GM23338 (cell line): ENCODE results near the gene HSD17B7. TPM values are rescaled to one million over a fixed set of nuclear protein-coding genes. Genes with fewer than 3 reads are reported as not detected.
A peak's percentile ranks its signal among the peaks of the same experiment; 100 is the strongest.
"Not testable (repeated sequence)": the region's sequence is repeated elsewhere in the genome, so short reads cannot be mapped to it uniquely, and the experiment has no call there.

Experiments
- ATAC-seq: fragments of 200-7000 bp; cut with Tn5 transposase; 3 replicates; pipeline ENCODE4 v1.9.1; 2020
- DNase-seq: peaks from one replicate; pipeline ENCODE4 v3.0.0-alpha.2; 2015; ENCODE audit warnings: low spot score
- H2AFZ ChIP-seq: fragments of 200-600 bp; sonication (generic); 2 replicates; pipeline ENCODE4 v1.8.0; 2016; ENCODE audit warnings: antibody characterized with exemption, mild to moderate bottlenecking, moderate library complexity
- H3F3A ChIP-seq: fragments of 200-600 bp; sonication (generic); replicated peaks from 2 replicates; pipeline ENCODE4 v1.8.0; 2017; ENCODE audit warnings: antibody characterized with exemption, mixed run types, low read depth
- H3K27ac ChIP-seq: fragments of 200-600 bp; sonication (generic); 2 replicates; pipeline ENCODE4 v1.6.1; 2016; ENCODE audit warnings: low read depth
- H3K27me3 ChIP-seq: fragments of 200-600 bp; sonication (generic); 2 replicates; pipeline ENCODE4 v1.8.0; 2016; ENCODE audit warnings: mild to moderate bottlenecking, mixed run types, moderate library complexity; ENCODE audit not compliant: insufficient read depth
- H3K36me3 ChIP-seq: fragments of 200-600 bp; sonication (generic); 2 replicates; pipeline ENCODE4 v1.8.0; 2016; ENCODE audit warnings: mild to moderate bottlenecking; ENCODE audit not compliant: insufficient read depth
- H3K4me1 ChIP-seq: fragments of 200-600 bp; sonication (generic); 2 replicates; pipeline ENCODE4 v1.8.0; 2016; ENCODE audit warnings: mild to moderate bottlenecking, moderate library complexity; ENCODE audit not compliant: insufficient read depth
- H3K4me2 ChIP-seq: fragments of 200-600 bp; sonication (generic); 2 replicates; pipeline ENCODE4 v1.7.1; 2017; ENCODE audit warnings: mixed run types
- H3K4me3 ChIP-seq: fragments of 200-600 bp; sonication (generic); 2 replicates; pipeline ENCODE4 v1.6.1; 2016; ENCODE audit warnings: mixed run types
- H3K79me2 ChIP-seq: fragments of 200-600 bp; sonication (generic); replicated peaks from 2 replicates; pipeline ENCODE4 v1.8.0; 2017; ENCODE audit warnings: mild to moderate bottlenecking; ENCODE audit not compliant: insufficient read depth
- H3K9me2 ChIP-seq: fragments of 200-600 bp; sonication (generic); 2 replicates; pipeline ENCODE4 v1.8.0; 2017; ENCODE audit not compliant: insufficient read depth
- H4K20me1 ChIP-seq: fragments of 200-600 bp; sonication (generic); replicated peaks from 2 replicates; pipeline ENCODE4 v1.8.0; 2017; ENCODE audit warnings: mild to moderate bottlenecking; ENCODE audit not compliant: insufficient read depth
- H3K27ac Mint-ChIP-seq: 2 replicates; pipeline ENCODE4 v1.8.0; 2020; ENCODE audit warnings: inconsistent platforms, mild to moderate bottlenecking, moderate library complexity, mixed read lengths
- H3K27me3 Mint-ChIP-seq: 3 replicates; pipeline ENCODE4 v1.8.0; 2022; ENCODE audit warnings: low read depth, mild to moderate bottlenecking, moderate library complexity, mixed read lengths, inconsistent platforms; ENCODE audit not compliant: insufficient read depth, poor library complexity
- H3K36me3 Mint-ChIP-seq: 3 replicates; pipeline ENCODE4 v1.8.0; 2021; ENCODE audit warnings: low read depth, mild to moderate bottlenecking, inconsistent platforms, moderate library complexity, mixed read lengths
- H3K4me1 Mint-ChIP-seq: 3 replicates; pipeline ENCODE4 v1.8.0; 2020; ENCODE audit warnings: mild to moderate bottlenecking, inconsistent platforms, mixed read lengths
- H3K4me3 Mint-ChIP-seq: 3 replicates; pipeline ENCODE4 v1.8.0; 2021; ENCODE audit warnings: moderate library complexity, mild to moderate bottlenecking, inconsistent platforms, mixed read lengths
- H3K9me3 Mint-ChIP-seq: 3 replicates; pipeline ENCODE4 v1.8.0; 2020; ENCODE audit warnings: moderate library complexity, mild to moderate bottlenecking, inconsistent platforms, mixed read lengths
- CREB1 ChIP-seq: fragments of 250-450 bp; sonication (Bioruptor Pico); IDR thresholded peaks from 2 replicates; pipeline ENCODE4 v1.5.0; 2020; ENCODE audit warnings: low read depth, mild to moderate bottlenecking, moderate library complexity
- EZH2 ChIP-seq: fragments of 200-600 bp; sonication (generic); IDR thresholded peaks from one replicate; pipeline ENCODE4 v1.8.0; 2017; ENCODE audit warnings: antibody characterized with exemption, mild to moderate bottlenecking, low read depth; ENCODE audit not compliant: unreplicated experiment
- EZH2phosphoT487 ChIP-seq: fragments of 200-600 bp; sonication (generic); IDR thresholded peaks from one replicate; pipeline ENCODE4 v1.8.1; 2018; ENCODE audit warnings: antibody characterized with exemption; ENCODE audit not compliant: unreplicated experiment
- JUNB ChIP-seq: IDR thresholded peaks from one replicate; pipeline ENCODE4 v1.6.1; 2016; ENCODE audit warnings: antibody characterized with exemption; ENCODE audit not compliant: unreplicated experiment
- NANOG ChIP-seq: IDR thresholded peaks from 2 replicates; pipeline ENCODE4 v1.6.1; 2016; ENCODE audit warnings: antibody characterized with exemption, borderline replicate concordance
- REST ChIP-seq: IDR thresholded peaks from one replicate; pipeline ENCODE4 v1.6.1; 2018; ENCODE audit warnings: antibody characterized with exemption; ENCODE audit not compliant: unreplicated experiment
- ZNF331 ChIP-seq: fragments of 250-450 bp; sonication (Bioruptor Pico); IDR thresholded peaks from 2 replicates; pipeline ENCODE4 v1.5.0; 2020; ENCODE audit warnings: low read depth, mild to moderate bottlenecking, moderate library complexity
- polyA plus RNA-seq: library from polyadenylated mRNA; unstranded; fragments of >200 nt; fragmentation: Nextera tagmentation; extraction: Ambion mirVana; gene quantifications from 2 replicates; pipeline ENCODE4 v1.2.1, GENCODE V29; 2016
- total RNA-seq: library from RNA; depleted of rRNA; stranded (reverse); fragments of >200 nt; shearing (Covaris generic); gene quantifications from 2 replicates; pipeline ENCODE4 v1.2.3, GENCODE V29; 2014
- TF ChIP-seq, protein P1 (sequence below), 2 experiments: fragments of 200-600 bp in 1 of 2; sonication (generic) in 1 of 2; conservative IDR thresholded peaks; 2 replicates each; pipeline versions ENCODE4 v1.5.1 to v1.6.1; 2016 to 2017; ENCODE audit warnings: antibody characterized with exemption in 2 of 2, low read depth in 2 of 2, mild to moderate bottlenecking in 2 of 2, moderate library complexity in 1 of 2

Gene HSD17B7
- total and polyA plus RNA-seq, 2 experiments from 2014 or later: 30.9 to 31.9 TPM

DNA sequence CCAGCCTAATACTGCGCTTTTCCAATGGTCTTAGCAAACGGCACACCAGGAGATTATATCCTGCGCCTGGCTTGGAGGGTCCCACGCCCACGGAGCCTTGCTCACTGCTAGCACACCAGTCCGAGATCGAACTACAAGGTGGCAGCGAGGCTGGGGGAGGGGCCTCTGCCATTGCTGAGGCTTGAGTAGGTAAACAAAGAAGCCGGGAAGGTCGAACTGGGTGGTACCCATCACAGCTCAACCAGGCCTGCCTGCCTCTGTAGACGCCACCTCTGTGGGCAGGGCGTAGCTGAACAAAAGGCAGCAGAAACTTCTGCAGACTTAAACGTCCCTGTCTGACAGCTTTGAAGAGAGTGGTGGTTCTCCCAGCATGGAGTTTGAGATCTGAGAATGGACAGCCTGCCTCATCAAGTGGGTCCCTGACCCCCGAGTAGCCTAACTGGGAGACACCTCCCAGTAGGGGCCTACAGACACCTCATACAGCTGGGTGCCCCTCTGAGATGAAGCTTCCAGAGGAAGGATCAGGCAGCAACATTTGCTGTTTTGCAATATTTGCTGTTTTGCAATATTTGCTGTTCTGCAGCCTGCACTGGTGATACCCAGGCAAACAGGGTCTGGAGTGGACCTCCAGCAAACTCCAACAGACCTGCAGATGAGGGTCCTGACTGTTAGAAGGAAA, 44.1 kb upstream of the HSD17B7 start:
- H4K20me1 ChIP-seq, H3K4me3 ChIP-seq, H3K27me3 ChIP-seq, H3F3A ChIP-seq, H3K4me1 ChIP-seq, ATAC-seq, H3K9me2 ChIP-seq, H3K4me3 Mint-ChIP-seq, H2AFZ ChIP-seq, H3K36me3 ChIP-seq, H3K27ac Mint-ChIP-seq, H3K79me2 ChIP-seq, DNase-seq, H3K4me1 Mint-ChIP-seq, H3K4me2 ChIP-seq, H3K27ac ChIP-seq, H3K27me3 Mint-ChIP-seq: not testable (repeated sequence)
- peaks cover 30% of the 10 kb centered on the region for H3K9me3 Mint-ChIP-seq
- H3K36me3 Mint-ChIP-seq: peaks cover 13% of the 10 kb centered on the region; the same call in 2 of the 3 replicates

- no peaks in the 10 kb centered on the region for H3K27me3 ChIP-seq
- no peaks in the 10 kb centered on the region; the same call in 2 of the 3 replicates for H3K36me3 Mint-ChIP-seq
- H3K4me3 Mint-ChIP-seq: no peak overlapping the region
- no peak overlapping the region for H3K4me2 ChIP-seq
- TF ChIP-seq, protein P1, sequence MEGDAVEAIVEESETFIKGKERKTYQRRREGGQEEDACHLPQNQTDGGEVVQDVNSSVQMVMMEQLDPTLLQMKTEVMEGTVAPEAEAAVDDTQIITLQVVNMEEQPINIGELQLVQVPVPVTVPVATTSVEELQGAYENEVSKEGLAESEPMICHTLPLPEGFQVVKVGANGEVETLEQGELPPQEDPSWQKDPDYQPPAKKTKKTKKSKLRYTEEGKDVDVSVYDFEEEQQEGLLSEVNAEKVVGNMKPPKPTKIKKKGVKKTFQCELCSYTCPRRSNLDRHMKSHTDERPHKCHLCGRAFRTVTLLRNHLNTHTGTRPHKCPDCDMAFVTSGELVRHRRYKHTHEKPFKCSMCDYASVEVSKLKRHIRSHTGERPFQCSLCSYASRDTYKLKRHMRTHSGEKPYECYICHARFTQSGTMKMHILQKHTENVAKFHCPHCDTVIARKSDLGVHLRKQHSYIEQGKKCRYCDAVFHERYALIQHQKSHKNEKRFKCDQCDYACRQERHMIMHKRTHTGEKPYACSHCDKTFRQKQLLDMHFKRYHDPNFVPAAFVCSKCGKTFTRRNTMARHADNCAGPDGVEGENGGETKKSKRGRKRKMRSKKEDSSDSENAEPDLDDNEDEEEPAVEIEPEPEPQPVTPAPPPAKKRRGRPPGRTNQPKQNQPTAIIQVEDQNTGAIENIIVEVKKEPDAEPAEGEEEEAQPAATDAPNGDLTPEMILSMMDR (conservative IDR thresholded peaks at IDR 0.05; ENCODE audit: low read depth in 2 of 2): peak in 1 of 2 experiments; percentile 42; a peak in 2 of 4 replicates
- TF ChIP-seq CREB1 (CRISPR knock-in tag) (no peak), ZNF331 (CRISPR knock-in tag) (no peak)
- H3K4me1 ChIP-seq: no peaks in the 10 kb centered on the region
- H3K4me1 Mint-ChIP-seq: no peaks in the 10 kb centered on the region
- no peaks in the 10 kb centered on the region for H3K79me2 ChIP-seq
- H3K36me3 ChIP-seq: no peaks in the 10 kb centered on the region
- H4K20me1 ChIP-seq: no peaks in the 10 kb centered on the region
- H3K9me2 ChIP-seq: no peaks in the 10 kb centered on the region
- no peak overlapping the region for H3K27ac Mint-ChIP-seq
- DNase-seq: no peak
- no peak; the same call in 2 of the 3 replicates for ATAC-seq
- no peaks in the 10 kb centered on the region for H3K27me3 Mint-ChIP-seq
- no peak overlapping the region for H2AFZ ChIP-seq
- H3K9me3 Mint-ChIP-seq: peaks cover 4% of the 10 kb centered on the region; the same call in 2 of the 3 replicates
- no peak overlapping the region for H3K4me3 ChIP-seq
- no peaks in the 10 kb centered on the region for H3F3A ChIP-seq
- no peak overlapping the region for H3K27ac ChIP-seq
Measured at GRCh38 chr1:162753001-162753658, 37.4 kb upstream of the HSD17B7 start.

DNA sequence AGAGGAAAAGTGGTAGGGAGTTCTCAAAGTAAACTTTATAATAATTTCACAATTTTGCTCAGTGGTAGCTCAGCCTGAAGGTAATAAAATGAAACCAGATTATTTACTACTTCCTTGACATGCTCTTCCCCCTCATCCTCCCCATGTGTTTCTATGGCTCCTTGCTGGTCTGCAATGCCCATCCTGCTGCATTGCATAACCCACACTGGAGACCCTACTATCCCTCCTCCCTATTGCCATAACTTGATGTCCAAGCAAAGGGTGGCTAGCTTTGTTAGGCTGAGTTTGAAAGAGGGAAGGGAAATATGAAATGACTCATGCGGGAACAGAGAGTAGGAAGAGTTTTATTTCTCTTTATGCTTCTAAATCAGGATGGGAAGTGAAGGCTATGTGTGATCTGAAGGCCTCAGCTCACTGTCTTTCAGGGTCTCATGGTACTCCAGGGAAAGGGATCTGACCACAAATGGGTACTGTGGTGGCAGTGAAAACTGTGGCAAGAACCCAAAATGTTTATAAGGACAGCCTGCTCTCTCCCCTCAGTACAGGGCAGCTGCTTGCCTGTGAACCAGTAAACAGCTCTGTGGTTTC, 36.4 kb upstream of the HSD17B7 start:
- H4K20me1 ChIP-seq: no peaks in the 10 kb centered on the region
- H3K36me3 Mint-ChIP-seq: no peaks in the 10 kb centered on the region; the same call in 2 of the 3 replicates
- TF ChIP-seq EZH2 (no peak), JUNB (no peak), REST (no peak), EZH2phosphoT487 (no peak), CREB1 (CRISPR knock-in tag) (no peak), NANOG (no peak)
- TF ChIP-seq, protein P1 (conservative IDR thresholded peaks at IDR 0.05; ENCODE audit: low read depth in 2 of 2): no peak

More for the DNA sequence above, 36.4 kb upstream of the HSD17B7 start:
- Mint-ChIP-seq H3K27me3 (no peaks in the 10 kb centered on the region), H3K27ac (no peak overlapping the region), H3K4me1 (no peaks in the 10 kb centered on the region), H3K9me3 (peaks cover 4% of the 10 kb centered on the region; the same call in 2 of the 3 replicates), H3K4me3 (no peak overlapping the region)
- no peak overlapping the region for H3K27ac ChIP-seq
- no peaks in the 10 kb centered on the region for H3K27me3 ChIP-seq
- no peaks in the 10 kb centered on the region for H3K79me2 ChIP-seq
- H3K36me3 ChIP-seq: no peaks in the 10 kb centered on the region
- no peaks in the 10 kb centered on the region for H3K4me1 ChIP-seq
- H3K4me3 ChIP-seq: no peak overlapping the region
- ATAC-seq: no peak
- H3K4me2 ChIP-seq: no peak overlapping the region
- H3F3A ChIP-seq: no peaks in the 10 kb centered on the region
- DNase-seq: no peak
- H3K9me2 ChIP-seq: no peaks in the 10 kb centered on the region
- H2AFZ ChIP-seq: no peak overlapping the region
